Activated CD4-positive, alpha-beta T cell treated with anti-CD3 and anti-CD28 coated beads, Interleukin-10, Interleukin-2, amounts not matched to agents 100 ng/mL and 50 ng/mL, durations not matched to agents 16 hours and 8 hours (primary cell): ENCODE results near the gene RPS14.
"Not testable (repeated sequence)": the region's sequence is repeated elsewhere in the genome, so short reads cannot be mapped to it uniquely, and the experiment has no call there.

ENCODE experiments used
- DNase-seq: peaks from one replicate; pipeline ENCODE4 v3.0.0-alpha.2; 2020

RPS14 gene

DNA sequence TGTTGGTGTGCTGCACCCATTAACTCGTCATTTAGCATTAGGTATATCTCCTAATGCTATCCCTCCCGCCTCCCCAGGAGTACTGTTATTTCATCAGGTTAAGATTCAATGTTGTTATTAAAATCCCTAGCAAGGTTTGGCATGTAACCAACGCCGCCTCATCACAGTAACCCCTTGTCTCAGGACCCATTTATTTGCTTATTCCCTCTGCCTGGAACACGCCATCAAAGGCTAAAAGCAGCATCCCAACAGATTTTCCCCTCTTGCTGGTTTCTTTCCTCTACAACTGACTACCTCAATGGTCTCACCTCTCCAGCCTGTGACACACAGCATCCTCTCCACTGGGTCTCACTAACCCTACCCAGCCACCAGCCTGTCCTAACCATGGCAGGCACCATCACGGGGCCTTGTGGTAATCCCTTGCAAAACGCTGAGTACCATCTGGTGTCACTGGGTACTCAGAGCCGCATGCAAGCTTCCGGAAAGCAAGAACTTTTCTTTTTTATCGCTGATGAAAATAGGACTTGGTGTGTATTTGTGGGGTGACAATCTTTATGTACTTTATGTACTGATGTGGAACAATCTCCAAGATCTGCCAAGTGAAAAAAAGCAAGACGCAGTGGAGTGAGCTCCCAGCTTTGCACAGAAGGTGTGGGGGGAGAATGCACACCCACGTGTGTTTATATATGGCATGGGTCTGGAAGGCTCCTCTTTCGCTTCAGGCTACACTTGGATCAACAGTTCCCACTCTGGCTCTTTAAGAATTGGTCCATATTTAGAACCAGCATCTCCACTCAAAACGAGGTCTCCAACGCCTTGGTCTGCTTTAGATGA, 6.1 kb downstream of the RPS14 start:
- no peak for DNase-seq

DNA sequence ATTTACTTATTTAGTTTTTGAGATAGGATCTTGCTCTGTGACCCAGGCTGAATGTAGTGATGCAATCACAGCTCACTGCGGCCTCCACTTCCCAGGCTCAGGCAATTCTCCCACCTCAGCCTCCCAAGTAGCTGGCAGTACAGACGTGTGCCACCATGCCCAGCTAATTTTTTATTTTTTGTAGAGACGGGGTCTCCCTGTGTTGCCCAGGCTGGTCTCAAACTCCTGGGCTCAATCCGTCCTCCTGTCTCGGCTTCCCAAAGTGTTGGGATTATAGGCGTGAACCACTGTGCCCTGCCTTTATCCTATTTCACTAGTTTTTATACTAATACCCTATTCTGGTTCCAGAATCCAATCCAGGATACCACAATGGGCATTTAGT, 6.8 kb downstream of the RPS14 start:
- no peak for DNase-seq

DNA sequence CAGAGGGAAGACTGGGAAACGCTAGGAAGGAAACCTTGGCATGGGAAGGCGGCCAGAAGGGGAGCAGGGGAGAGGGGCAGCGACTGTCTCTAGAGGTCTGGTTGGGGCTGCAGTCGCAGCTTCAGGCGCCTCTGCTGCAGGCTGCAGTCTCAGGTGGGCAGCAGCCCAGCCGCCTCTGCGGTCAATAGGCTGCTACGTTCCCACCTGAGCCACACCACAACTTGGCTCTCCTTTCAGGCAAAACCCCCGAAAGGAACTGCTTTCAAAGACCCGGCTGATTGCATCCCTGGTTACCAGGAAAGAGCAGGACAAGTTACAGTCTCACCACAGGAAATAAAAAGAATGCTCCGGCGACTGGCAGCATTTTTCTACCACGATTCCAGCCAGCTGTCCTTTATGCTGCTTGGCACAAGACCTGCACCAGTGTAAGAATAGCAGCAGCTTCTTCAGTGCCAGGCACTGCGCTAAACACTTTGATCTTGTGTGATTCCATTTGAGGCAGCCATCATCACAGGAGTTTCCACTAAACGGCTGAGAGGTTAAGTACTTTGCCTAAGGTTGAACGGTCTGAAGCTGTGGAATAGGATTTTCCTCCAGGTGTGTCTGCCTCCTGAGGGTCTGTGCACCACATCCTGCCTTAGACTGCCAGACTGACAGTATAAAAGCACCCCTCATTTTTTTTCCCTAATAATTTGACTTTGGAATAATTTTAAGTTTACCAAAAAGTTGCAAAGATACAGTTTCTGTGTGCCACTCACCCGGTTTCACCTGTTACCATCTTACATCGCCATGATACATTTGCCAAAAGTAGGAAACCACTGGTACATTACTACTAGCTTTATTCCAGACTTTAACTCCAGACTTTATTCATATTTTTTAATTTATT, 7.5 kb downstream of the RPS14 start:
- no peak for DNase-seq

DNA sequence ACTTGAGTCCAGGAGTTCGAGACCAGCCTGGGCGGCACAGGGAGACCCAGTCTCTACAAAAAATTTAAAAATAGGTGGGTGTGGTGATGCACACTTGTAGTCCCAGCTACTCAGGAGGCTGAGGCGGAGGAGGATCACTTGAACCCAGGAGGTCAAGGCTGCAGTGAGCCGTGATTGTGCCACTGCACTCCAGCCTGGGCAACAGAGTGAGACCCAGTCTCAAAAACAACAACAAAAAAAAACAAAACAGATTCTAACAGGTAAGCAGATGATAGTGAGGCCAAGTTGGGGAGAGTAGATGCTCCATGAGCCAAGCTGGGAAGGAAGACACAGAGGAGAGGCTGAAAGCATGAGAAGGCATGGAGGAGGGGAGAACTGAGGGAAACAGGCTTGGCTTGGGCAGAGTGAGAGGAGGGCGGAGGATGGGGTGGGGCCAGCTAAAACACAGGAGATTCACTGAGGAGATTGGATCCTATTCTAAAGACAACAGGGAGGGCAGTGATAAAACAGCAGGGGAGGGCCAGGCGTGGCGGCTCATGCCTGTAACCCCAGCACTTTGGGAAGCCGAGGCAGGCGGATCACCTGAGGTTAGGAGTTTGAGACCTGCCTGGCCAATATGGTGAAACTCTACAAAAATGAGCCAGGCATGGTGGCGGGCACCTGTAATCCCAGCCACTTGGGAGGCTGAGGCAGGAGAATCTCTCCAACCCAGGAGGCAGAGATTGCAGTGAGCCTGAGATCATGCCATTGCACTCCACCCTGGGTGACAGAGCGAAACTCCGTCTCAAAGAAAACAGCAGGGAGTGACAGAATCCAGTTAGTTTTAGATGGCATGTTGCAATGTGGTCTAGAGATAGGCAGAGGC, 8.4 kb downstream of the RPS14 start:
- no peak for DNase-seq

DNA sequence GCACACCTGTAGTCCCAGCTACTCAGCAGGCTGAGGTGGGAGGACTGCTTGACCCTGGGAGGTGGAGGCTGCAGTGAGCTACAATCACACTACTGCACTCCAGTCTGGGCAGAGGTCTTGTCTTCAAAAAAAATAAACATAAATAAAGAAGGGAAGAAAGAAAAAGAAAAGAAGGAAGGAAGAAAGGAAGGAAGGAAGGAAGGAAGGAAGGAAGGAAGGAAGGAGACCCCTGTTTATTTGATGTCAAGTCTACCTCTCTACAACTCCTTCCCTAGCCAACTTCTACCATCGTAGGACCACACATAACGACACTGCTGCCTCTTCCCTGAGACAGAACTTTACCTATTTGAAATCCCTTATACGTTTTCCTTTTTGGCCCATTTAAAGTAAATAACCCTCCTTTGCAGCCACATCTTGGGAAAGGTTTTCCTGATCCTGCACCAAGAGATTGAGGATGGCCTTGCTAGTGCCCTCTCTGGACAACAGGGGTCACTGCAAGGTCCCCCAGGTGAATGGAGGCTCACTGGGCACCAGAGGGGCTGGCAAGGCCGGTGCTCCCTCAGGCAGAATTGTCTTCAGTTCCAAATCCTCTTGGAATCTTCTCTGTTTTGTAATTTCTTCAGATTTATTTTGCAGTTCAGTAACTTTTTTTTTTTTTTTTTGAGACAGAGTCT, 10.5 kb downstream of the RPS14 start:
- no peak for DNase-seq

DNA sequence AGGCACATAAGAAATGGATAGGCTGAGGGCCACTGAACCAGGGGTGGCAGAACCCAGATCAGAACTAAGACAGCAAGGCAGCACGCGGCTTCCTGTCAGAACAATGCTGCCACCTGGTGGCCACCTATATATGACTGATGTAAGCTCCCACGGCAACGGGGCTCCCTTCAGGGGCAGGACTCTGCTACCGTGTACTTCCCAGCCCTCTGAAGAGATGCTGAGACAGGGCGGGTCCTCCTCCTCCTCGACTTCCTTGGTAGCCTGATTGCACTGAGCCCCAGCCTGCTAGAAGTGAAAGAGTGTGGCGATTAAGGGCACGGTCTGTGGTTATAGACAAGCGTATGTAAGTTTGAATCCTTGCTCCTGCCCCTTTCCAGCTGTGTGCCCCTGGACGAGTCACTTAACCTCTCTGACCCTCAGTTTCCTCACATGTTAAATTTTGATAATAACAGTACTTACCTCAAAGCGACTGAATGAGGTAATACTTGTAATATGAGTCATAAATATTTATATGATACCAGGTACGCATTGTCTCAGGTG, 13.3 kb downstream of the RPS14 start:
- peak; percentile 93 for DNase-seq

DNA sequence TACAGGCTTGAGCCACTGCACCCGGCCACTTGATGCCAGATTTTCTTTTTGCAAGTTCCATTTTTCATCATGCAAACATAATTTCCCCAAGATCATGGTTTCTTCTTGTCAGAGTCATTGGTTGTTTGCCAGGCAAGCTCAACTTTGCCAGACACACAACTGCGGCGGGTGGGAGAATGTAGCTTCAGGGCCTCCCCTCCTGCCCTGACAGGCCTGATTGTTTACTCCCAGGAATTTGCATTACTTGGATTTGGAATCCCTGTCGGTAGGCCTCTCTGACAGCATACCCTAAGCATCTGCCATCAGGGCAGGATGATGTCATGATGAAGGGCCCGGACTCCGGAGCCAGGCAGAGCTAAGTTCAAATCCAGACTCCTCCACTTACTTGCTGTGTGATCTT, 15.1 kb downstream of the RPS14 start:
- no peak for DNase-seq

DNA sequence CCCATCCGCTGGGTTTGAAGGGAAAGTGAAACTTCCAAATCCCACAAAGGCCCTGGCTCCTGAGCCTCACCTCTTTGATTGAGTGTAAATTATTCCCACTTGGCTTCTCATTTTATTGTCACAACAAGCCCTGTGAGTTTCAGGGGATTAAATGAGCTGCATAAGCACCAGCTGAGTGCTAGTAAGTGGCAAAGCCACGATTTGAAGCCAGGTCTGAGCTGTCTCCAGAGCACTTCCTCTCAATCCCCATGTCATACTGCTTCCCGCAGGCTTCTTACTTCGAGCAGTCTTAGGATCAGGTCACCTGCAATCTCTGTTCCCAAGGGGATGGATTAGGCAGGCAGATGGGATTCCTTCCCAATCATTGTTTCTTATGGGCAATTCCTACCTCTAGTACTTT, 18.0 kb downstream of the RPS14 start:
- no peak for DNase-seq

DNA sequence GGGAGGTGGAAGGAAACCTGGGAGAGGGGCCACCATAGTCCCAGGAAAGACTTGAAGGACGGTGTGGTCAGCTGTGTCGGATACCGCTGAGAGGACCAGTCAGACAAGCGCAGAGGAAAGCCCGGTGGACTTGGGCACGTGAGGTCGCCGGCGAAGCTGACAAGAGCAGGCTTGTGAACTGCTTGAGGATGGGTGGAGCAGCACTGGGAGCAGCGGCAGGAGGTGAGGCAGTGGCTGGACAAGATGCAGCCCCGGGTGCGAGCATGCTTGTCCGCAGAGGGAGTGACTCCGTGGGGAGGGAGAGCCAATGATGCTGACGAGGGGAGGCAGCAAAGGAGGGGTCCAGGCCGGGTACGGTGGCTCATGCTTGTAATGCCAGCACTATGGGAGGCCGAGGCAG, 18.5 kb downstream of the RPS14 start:
- no peak for DNase-seq

DNA sequence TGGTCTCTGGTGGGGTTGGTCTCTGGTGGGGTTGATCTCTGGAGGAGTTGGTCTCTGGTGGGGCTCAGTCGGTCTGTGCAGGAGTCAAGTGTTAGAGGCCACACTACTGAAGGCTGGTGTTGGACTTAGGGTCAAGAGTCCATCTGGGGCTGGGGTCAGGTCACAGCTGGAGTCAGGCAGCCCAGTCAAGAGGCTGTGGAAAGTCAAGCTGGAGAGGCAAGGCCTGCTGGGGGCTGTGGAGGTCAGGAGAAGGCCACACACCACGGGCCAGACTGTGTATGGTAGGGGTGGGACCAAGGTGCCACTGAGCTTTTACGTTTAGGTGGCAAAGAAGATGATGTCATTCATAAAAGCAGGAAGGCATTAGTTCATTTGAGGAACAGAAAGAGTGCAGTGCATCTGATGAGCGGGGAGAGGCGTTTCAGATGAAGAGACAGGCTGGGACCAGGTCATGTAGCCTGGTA, 20.1 kb downstream of the RPS14 start:
- DNase-seq: no peak

DNA sequence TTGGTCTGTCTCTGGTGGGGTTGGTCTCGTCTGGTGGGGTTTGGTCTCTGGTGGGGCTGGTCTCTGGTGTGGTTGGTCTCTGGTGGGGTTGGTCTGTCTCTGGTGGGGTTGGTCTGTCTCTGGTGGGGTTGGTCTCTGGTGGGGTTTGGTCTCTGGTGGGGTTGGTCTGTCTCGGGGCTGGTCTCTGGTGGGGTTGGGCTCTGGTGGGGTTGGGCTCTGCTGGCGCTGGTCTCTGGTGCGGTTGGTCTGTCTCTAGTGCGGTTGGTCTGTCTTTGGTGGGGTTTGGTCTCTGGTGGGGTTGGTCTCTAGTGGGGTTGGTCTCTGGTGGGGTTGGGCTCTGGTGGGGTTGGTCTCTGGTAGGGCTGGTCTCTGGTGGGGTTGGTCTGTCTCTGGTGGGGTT, 20.6 kb downstream of the RPS14 start:
- no peak for DNase-seq

DNA sequence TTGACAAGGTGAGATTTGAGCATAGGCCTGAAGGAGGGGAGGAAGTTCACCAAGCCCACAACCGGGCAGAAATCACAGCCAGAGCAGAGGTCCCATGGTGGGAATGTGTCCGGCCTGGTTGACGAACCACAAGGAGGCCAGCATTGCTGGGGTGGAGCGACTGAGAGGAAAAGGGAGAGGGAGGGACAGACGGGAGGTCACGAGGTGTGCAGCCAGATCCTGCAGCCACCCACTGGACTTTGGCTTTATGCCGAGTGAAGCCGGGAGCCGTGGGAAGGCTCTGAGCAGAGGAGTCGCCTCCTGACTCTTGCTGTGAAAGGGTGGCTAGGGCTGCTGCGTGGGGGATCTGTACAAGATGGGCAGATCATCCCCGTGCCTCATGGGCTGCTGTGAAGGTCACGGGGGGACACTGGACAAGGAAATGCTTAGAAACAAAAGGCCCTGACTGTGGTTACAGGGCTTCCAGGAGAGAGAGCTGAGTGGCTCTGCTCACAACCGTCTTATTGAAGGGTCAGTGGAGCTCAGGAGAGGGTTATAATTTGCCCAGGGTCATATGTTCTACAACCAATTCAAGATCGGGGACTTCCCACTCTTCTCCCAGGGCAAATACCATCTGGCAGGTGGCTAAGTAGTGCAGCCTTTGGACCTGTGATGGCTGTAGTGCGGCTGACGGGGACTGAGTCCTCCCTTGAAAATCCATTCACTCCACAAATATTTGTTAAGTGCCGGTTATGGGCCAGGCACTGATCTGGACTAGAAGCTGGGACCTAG, 21.2 kb downstream of the RPS14 start:
- DNase-seq: no peak

DNA sequence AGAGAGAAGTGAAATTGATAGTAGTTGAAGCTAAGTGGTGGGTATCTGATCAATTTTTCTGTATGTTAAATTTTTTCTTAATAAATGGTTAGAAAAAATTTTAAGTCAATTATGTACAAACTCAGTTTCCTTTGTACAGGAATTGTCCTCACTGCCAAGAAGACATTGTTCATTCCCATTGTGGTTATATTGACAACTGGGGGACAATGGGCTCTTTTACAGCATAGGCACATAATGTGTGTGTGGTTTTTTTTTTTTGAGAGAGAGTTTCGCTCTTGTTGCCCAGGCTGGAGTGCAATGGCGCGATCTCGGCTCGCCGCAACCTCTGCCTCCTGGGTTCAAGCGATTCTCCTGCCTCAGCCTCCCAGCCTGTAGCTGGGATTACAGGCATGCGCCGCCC, 23.4 kb downstream of the RPS14 start:
- not testable (repeated sequence) for DNase-seq

DNA sequence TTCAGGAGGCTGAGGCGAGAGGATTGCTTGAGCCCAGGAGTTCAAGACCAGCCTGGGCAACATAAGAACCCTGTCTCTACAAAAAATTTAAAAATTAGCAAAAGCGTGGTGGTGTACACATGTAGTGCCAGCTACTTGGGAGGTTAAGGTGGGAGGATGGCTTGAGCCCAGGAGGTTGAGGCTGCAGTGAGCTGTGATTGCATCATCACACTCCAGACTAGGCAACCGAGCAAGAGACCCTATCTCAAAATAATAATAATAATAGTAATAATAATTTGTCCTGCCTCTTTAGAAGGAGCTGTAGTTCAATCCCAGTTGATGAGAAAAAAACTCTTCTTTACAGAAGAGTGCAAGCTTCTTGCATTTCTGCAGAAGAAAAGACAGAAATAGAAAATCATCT, 26.8 kb downstream of the RPS14 start:
- no peak for DNase-seq

DNA sequence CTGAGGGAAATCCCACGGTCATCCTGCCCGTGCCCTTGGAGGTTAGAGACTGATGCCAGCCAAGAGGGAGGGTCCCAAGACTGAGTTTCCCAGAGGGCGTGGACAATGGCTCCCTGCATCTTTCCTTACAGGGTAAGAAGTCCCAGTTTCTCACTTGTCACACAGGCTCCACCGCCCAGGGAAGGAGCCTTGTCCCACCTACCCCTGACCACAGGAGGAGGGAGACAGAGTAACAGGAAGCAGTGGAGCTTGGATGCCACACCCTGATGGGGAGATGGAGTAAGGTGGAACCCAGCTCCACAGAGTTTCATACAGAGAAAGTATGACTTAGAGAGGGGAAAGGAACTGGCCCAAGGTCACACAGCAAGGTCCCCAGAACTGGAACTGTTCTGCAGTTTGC, 27.5 kb downstream of the RPS14 start:
- no peak for DNase-seq

DNA sequence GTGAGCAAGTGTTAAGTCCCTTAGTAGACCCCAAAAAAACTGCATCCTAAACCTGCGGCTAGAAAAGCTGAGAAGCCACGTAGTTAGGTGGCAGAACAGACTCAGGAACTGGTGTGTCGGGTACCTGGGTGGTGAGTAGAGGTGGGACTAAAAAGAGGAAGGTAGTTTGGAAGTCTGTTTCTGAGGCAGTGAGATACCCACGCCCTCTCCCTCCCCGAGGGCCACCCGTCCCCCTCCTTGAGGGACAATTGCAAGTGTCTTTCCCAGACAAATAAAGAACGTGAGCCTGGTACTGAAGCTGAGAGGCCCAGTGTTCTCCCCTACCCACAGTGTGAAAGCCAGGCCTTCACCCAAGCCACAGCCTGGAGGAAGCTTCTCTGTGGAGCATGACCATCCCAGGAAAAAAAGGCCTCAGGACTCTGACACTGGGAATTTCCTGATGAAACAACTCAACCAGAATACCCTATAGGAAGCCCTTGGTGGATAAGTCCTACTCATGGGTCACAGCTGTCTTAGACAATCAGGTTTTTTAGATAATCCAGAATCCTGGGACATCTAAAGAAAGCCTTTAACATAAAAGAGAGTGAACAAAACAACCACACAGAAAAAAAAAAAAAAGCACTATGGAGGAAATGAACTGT, 29.8 kb downstream of the RPS14 start:
- DNase-seq: no peak

DNA sequence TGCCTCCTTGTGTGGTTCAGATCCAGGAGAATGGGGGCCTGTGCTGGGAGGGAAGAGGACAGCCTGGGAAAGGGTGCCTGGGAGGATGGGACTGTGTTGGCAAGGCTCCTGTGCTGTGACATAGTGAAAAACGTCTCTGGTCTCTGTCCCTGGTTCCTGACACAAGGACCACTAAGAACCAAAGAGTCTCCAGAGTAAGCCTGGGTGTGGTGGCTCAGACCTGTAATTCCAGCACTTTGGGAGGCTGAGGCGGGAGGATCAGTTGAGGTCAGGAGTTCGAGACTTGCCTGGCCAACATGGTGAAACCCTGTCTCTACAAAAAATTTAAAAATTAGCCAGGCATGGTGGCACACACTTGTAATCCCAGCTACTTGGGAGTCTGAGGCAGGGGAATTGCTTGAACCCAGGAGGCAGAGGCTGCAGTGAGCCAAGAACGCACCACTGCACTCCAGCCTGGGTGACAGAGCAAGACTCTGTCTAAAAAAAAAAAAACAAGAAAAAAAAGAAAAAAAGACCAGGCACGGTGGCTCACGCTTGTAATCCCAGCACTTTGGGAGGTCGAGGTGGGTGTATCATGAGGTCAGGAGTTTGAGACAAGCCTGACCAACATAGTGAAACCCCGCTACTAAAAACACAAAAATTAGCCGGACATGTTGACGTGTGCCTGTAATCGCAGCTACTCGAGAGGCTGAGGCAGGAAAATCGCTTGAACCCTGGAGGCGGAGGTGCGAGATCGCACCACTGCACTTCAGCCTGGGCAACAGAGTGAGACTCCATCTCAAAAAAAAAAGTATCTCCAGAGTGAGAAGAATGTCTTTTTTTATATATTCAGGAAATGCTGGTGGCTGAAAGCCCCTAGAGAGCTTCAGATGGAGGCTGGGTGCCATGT, 35.4 kb downstream of the RPS14 start:
- DNase-seq: not testable (repeated sequence)

DNA sequence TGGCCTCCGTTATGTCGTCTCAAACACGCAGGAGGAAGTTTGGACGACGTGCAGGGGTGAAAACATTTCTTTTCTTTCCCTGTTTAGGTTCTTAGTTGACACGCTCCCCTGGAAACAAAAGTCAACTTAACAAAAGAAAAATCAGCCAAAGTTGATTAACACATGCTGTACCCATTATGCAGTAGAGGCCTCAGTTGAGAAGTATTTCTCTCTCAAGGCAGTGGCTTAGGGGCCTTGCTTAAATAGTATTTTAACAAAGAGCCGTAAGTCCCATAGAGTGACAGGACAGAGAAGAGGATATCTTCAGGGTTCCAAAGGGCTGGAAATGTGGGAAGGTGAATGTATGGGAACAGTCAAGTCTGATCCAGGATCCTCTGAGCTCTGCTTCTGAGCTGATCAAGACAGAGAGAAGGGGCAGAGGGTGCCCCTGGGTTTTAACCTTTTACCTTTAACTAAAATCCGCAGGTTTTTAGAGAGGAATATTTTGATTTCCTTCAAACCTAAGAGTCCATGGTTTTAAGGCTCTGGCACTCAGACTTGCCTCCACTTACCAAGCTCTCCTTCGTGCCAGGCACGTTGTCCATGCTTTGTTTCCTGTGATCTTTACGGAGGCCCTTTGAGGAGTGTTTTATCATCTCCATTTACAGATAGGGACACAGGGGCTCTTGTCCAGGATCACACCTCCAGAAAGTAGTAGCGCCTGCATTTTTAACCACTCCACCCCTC, 36.2 kb downstream of the RPS14 start:
- DNase-seq: no peak
